ENCODE measurements around the gene ASIC1.

GRCh38 chr12:50078281-50078680 lies 20.9 kb downstream of the ASIC1 start:
- TF ChIP-seq CTCF (conservative IDR thresholded peaks at IDR 0.05) (no peak), ZFX (IDR thresholded peaks at IDR 0.05) (no peak)
